AG09309 (cell line): ENCODE data around the gene TSHZ2.

ENCODE experiments used
- DNase-seq: peaks from one replicate; pipeline ENCODE4 v3.0.0-alpha.2; 2010; ENCODE audit warnings: low read depth
- H3K4me3 ChIP-seq: 2 replicates; pipeline ENCODE4 v1.5.1; 2011; ENCODE audit warnings: mild to moderate bottlenecking, low read depth, low read length, moderate library complexity; ENCODE audit not compliant: control insufficient read depth
- CTCF ChIP-seq: IDR thresholded peaks from 2 replicates; pipeline ENCODE4 v1.5.1; 2011; ENCODE audit warnings: mild to moderate bottlenecking, low read depth, low read length, inconsistent platforms; ENCODE audit not compliant: insufficient read depth, control insufficient read depth; ENCODE audit errors: missing control alignments

The TSHZ2 gene

GRCh38 chr20:53212018-53212417 is 239.9 kb downstream of the TSHZ2 start:
- no peak for DNase-seq
- H3K4me3 ChIP-seq: no peak overlapping the region
- TF ChIP-seq CTCF: no peak

- H3K4me3 ChIP-seq: no peak overlapping the region
- TF ChIP-seq CTCF: no peak
- no peak for DNase-seq
Observed at GRCh38 chr20:53214392-53214791, 242.2 kb downstream of the TSHZ2 start.

GRCh38 chr20:53215166-53215565 is 243.0 kb downstream of the TSHZ2 start:
- no peak overlapping the region for H3K4me3 ChIP-seq
- no peak for DNase-seq
- no peak for TF ChIP-seq CTCF

- TF ChIP-seq CTCF: no peak
- no peak for DNase-seq
- no peak overlapping the region for H3K4me3 ChIP-seq
Observed at GRCh38 chr20:53216478-53216855, 244.3 kb downstream of the TSHZ2 start.

GRCh38 chr20:53216856-53217576 is 244.9 kb downstream of the TSHZ2 start:
- TF ChIP-seq CTCF: peak; percentile 84
- no peak overlapping the region for H3K4me3 ChIP-seq
- DNase-seq: no peak

GRCh38 chr20:53220482-53221307 is 248.5 kb downstream of the TSHZ2 start:
- no peak for DNase-seq
- TF ChIP-seq CTCF: no peak
- H3K4me3 ChIP-seq: no peak overlapping the region
